ENCODE results near the gene SAG. TPM values are rescaled to one million over a fixed set of nuclear protein-coding genes. Genes with fewer than 3 reads are reported as not detected.

The SAG gene
- not detected for total RNA-seq (ENCODE audit: unreplicated experiment)
- long read RNA-seq, result 0 reads

GRCh38 chr2:233307565-233307964 is at the start of gene SAG:
Gene SAG, plus strand, starts transcription at chr2:233307816. Its CDS starts 1,374 bp downstream, at chr2:233309190.
- Mint-ChIP-seq H3K9me3 (ENCODE audit: unreplicated experiment) (peaks cover 4% of the 10 kb centered on the region), H3K4me1 (ENCODE audit: low read depth, unreplicated experiment) (no peaks in the 10 kb centered on the region), H3K27ac (ENCODE audit: unreplicated experiment) (no peak within 1 kb of the TSS), H3K4me3 (ENCODE audit: unreplicated experiment) (no peak within 1 kb of the TSS), H3K36me3 (ENCODE audit: unreplicated experiment) (no peaks in the 10 kb centered on the region), H3K27me3 (ENCODE audit: unreplicated experiment) (no peaks in the 10 kb centered on the region)
- TF ChIP-seq CTCF (IDR thresholded peaks at IDR 0.05; ENCODE audit: partially characterized antibody, unreplicated experiment), result no peak
- DNase-seq, result no peak

GRCh38 chr2:233258211-233258610 is 49.4 kb upstream of the SAG start:
- Mint-ChIP-seq H3K27ac (ENCODE audit: unreplicated experiment) (no peak overlapping the region), H3K9me3 (ENCODE audit: unreplicated experiment) (no peaks in the 10 kb centered on the region), H3K4me3 (ENCODE audit: unreplicated experiment) (no peak overlapping the region), H3K36me3 (ENCODE audit: unreplicated experiment) (no peaks in the 10 kb centered on the region), H3K4me1 (ENCODE audit: low read depth, unreplicated experiment) (no peaks in the 10 kb centered on the region), H3K27me3 (ENCODE audit: unreplicated experiment) (peaks cover 2% of the 10 kb centered on the region)
- DNase-seq, result no peak
- no peak for TF ChIP-seq CTCF (IDR thresholded peaks at IDR 0.05; ENCODE audit: partially characterized antibody, unreplicated experiment)

- DNase-seq, result no peak
- Mint-ChIP-seq H3K36me3 (ENCODE audit: unreplicated experiment) (no peaks in the 10 kb centered on the region), H3K4me3 (ENCODE audit: unreplicated experiment) (no peak overlapping the region), H3K4me1 (ENCODE audit: low read depth, unreplicated experiment) (no peaks in the 10 kb centered on the region), H3K27ac (ENCODE audit: unreplicated experiment) (no peak overlapping the region), H3K9me3 (ENCODE audit: unreplicated experiment) (no peaks in the 10 kb centered on the region), H3K27me3 (ENCODE audit: unreplicated experiment) (peaks cover 2% of the 10 kb centered on the region)
- TF ChIP-seq CTCF (IDR thresholded peaks at IDR 0.05; ENCODE audit: partially characterized antibody, unreplicated experiment), result no peak
Observed at GRCh38 chr2:233259730-233260129, 47.9 kb upstream of the SAG start.

- Mint-ChIP-seq H3K27me3 (ENCODE audit: unreplicated experiment) (peaks cover 2% of the 10 kb centered on the region), H3K27ac (ENCODE audit: unreplicated experiment) (no peak overlapping the region)
- TF ChIP-seq CTCF (IDR thresholded peaks at IDR 0.05; ENCODE audit: partially characterized antibody, unreplicated experiment), result no peak
Observed at GRCh38 chr2:233260661-233261060, 47.0 kb upstream of the SAG start.

GRCh38 chr2:233261819-233262555 is 45.6 kb upstream of the SAG start:
- Mint-ChIP-seq H3K4me3 (ENCODE audit: unreplicated experiment) (no peak overlapping the region), H3K4me1 (ENCODE audit: low read depth, unreplicated experiment) (no peaks in the 10 kb centered on the region), H3K27me3 (ENCODE audit: unreplicated experiment) (peaks cover 2% of the 10 kb centered on the region), H3K9me3 (ENCODE audit: unreplicated experiment) (no peaks in the 10 kb centered on the region), H3K36me3 (ENCODE audit: unreplicated experiment) (no peaks in the 10 kb centered on the region), H3K27ac (ENCODE audit: unreplicated experiment) (no peak overlapping the region)
- DNase-seq, result no peak
- no peak for TF ChIP-seq CTCF (IDR thresholded peaks at IDR 0.05; ENCODE audit: partially characterized antibody, unreplicated experiment)

More at GRCh38 chr2:233260661-233261060, 47.0 kb upstream of the SAG start:
- no peak for DNase-seq
- H3K36me3 Mint-ChIP-seq (ENCODE audit: unreplicated experiment), result no peaks in the 10 kb centered on the region
- no peak overlapping the region for H3K4me3 Mint-ChIP-seq (ENCODE audit: unreplicated experiment)
- H3K4me1 Mint-ChIP-seq (ENCODE audit: low read depth, unreplicated experiment), result no peaks in the 10 kb centered on the region
- no peaks in the 10 kb centered on the region for H3K9me3 Mint-ChIP-seq (ENCODE audit: unreplicated experiment)

All from glutamatergic neuron (in vitro differentiated cells).